AG20443 (cell line): ENCODE measurements around the gene KLHL9.
A peak's percentile ranks its signal among the peaks of the same experiment; 100 is the strongest.

Experiments
- DNase-seq: peaks from one replicate; pipeline ENCODE4 v3.0.0; 2012; ENCODE audit warnings: low spot score, mixed read lengths

The KLHL9 gene

DNA sequence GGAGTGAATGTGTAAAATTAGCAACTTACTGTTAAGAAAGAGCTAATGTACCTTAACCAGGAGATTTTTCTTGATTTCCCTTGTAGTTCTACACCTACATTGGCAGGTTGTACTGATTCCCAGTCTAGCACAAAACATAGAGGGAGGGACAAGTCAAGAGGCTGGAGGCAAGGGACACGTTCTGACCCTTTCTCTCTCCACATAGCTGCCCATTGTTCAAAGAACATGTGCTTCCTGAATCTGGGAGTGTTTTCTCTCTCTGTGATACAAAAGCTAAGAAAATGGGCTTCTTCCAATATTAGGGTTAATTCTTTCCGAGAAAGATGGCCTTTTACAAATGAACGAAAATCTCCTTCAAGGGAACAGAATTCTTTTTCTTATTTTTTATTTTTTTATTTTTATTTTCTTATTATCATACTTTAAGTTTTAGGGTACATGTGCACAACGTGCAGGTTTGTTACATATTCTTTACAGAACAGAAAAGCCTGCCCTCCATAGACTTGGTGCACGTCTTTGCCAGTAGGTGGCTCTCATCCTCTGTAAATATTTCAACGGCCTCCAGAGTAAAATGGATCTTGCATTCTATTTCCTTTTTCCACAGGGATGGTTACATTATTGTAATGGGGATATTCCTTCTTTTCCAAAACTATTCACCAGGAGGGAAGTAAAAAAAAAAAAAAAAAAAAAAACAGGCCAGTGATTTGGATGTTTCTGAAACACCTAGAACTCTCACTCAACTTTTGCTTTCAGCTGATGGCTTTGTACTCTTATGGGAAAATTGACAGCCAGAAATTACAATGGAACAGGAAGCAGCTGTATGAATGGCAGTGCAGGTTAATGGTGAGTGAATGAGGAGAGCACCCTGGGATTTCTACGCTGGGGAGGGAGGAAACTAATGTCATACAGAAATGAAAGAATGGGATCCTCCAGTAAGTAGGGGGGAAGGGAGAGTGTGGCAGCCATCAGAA lies 17.0 kb downstream of the KLHL9 start:
- DNase-seq = peak; percentile 58

DNA sequence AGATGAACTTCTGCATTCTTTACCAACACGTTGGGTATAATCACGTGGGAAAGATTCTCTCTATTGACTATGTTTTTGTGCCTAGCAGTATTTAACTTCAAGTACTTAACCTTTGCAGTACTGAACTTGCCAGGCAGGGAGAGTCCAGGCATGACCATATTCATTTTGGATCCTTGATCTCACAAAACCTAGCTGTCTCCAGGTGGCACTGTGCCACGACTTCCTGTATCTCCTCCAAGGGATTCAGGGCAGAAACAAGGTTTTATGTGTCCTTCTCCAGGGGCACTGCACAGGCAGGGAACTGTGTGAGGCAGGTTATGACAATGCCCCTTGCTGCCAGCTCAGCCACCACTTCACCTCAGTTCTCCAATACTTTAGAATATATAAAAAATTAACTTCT lies 18.3 kb downstream of the KLHL9 start:
- no peak for DNase-seq

DNA sequence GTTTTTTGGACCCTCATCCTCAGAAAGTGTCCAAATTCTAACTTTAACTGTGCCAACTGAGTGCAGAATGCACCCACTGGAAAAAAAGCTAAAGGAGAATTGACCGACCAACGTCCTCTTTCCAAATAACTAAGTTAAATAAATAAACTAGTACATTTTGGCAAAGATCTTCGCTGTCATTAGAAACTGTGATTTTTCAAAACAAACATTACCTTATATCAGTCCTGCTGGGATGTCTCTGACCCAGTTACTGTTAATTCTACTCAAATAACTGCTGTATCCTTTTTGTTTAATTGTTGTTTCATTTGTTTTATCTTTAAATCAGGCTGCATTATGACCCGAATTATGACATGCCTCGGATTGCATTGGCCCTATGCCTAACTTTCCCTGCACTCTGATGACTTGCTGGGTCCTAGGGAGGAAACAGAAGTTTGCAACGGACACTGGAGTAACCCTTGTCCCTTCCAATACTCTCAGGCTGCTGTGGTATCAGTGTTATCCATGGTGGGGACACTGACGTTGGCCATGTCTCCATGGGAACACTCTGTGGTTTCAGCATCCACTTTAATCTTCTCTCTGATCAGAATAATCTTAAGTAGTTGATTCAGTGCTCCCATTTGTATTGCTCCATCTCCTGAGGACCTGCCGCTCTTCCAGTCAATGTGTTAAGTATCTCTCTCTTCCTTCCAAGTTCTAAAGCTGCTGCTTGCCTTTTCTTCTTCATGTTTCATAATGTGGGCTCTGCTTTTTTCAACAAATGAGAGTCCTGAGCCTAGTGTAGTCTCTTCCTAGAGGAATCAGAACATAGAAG lies 19.0 kb downstream of the KLHL9 start:
- no peak for DNase-seq

DNA sequence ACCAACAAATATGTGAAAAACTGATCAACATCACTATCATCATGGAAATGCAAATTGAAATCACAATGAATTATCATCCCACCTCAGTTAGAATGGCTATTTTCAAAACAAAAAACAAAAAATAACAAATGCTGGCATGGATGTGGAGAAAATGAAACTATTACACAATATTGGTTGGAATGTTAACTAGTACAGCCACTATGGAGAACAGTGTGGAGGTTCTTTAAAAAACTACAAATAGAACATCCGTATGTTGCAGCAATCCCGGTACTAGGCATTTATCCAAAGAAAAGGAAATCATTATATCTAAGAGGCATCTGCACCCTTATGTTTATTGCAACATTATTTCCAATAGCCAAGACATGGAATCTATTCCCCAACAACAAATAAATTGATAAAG lies 21.1 kb downstream of the KLHL9 start:
- DNase-seq = no peak

DNA sequence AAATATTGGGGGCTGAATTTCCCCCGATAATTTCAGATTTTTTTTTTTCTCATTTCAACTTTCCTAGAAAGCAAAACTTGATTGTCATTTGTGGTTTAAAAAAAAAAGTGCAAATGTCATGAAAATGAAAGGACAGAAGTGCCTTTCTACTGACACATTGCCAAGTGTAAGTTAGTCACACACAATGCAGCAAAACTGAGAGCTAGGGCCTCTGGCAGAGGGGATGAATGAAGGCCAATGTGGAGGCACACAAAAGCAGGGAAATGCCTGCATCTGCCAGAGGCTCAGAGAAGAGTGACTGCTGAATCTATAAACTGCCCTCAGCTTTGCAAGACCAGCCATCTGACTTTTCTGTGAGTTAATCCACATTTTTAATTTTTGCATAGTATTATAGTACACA lies 23.3 kb downstream of the KLHL9 start:
- DNase-seq = no peak

DNA sequence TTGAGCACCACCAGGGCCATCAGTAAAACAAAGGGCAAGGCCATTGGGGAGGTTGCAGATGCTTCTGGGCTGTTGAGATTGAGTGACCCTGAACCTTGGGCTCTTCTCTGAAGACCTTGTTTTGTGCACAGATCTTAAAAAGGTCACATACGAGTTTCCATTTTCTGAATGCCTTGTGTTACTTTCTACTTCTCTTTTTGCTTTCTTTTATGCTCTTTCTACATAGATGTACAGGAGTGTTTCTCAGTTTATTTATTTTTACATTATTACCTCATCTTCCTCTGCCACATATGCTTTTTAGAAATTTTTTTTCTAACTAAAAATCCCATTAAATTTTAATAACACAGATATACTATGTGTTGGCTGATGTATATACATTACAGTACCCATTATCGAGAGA lies 30.0 kb downstream of the KLHL9 start, which contains the start of gene IFNA5:
TSS of gene IFNA5 (minus strand) at position 101 of the 400 bp plus-strand sequence. CDS start at position 44, 57 bp downstream.
- DNase-seq = no peak

DNA sequence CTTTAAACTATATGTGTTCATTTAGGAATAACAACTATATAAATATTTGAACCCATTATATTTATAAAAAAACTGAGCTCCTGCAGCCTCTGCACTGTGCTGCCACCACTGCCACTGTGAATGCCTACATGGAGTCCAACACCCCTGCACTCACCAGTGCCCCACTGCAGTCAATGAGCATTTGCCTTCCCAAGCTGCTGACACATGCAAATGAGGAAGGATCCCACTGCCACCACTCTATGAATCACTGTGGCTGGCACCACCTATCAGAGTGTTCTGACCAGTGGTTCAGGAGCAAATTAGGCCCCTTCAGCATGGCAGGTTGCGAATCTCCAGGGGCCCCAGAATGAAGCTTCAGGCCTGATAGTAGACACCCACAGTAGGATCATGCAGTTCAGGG lies 39.2 kb downstream of the KLHL9 start:
- no peak for DNase-seq

DNA sequence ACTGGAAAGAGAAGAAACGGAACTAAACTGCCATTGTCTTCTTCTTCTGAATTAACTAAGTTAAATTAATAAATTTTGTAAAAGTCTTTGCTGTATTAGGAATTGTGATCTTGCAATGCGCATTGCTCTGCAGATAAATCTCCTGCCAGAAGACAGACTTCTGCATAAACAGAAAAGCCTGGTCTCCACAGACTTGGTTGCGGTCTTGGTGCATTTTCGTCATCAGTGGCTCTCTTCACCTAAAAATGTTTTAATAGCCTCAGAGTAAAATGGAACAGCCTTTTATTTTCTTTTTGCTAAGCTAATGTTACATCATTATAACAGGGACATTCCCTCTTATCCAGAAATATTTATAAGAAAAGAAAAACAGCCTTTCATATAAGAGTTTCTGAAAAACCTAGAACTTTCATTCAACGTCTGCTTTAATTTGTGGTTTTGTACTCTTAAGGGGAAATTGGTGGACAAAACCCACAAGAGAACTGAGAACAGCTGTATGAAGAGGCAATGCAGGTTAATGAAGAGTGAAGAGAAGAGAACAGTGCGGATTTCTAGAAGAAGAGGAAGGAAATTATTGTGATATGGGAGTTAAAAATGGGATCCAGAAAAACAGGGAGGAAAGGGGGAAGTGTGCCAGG lies 40.2 kb downstream of the KLHL9 start:
- DNase-seq = no peak

DNA sequence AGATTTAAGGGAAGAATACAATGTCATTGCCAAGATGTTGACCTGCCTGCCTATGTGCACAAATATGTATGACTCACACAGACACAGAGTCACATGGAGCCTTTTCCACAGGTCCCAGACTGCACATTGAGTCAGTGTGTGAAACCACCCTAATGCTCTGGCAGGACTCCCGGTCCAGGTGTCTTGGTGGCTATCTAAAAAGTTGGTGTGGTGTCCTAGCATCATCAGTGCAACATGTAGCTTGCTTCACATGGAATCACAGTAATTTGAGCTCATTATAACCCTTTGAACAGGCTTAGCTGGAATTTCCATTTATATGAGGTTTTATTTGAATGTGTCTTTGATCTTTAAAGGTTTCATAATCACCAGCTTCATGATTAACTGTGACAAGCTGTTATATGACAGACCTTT lies 40.8 kb downstream of the KLHL9 start:
- no peak for DNase-seq

DNA sequence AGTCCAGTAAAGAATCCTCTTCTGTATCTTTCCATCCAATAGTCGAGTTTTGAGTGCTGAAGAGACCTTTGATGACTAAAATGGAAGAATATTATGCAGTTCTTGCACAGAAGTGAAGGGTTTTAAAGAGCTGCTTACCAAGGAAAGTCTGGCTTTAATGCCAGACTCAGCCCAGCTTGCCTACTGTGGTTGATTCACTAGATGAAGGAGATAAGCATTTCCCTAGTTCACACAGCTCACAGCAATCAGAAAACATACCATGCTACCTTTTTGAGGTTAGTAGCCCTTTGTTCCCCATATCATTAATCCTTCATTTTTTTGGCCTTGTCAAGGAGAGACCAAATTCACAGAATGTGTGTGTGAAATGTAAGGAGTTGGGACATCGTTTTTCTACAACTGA lies 45.4 kb downstream of the KLHL9 start:
- no peak for DNase-seq

DNA sequence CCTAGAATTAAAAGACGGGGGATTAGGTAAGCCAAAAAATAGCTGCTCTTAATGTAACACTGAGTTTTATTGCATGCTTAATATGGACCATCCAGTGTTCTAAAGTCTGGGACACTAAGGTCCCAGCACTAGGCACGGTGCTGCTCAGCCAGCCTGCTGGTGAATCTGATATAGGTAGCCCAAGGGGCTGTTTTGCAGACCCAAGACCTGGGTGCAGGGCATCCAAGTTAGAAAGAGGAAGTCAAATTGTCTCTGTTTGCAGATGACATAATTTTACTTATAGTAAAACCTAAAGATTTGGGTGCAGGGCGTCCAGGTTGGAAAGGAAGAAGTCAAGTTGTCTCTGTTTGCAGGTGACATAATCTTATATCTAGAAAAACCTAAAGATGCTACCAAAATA lies 47.9 kb downstream of the KLHL9 start:
- DNase-seq = no peak

DNA sequence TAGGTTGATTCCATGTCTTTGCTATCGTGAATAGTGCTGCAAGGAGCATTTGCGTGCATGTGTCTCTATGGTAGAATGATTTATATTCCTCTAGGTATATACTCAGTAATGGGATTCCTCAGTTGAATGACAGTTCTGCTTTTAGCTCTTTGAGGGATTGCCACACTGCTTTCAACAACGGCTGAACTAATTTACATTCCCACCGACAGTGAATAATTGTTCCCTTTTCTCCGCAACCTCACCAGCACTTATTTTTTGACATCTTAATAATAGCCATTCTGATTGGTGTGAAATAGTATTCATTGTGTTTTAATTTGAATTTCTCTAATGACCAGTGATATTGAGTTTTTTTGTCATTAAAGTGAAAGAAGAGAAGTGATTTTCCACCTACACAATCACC lies 48.5 kb downstream of the KLHL9 start:
- DNase-seq = no peak

DNA sequence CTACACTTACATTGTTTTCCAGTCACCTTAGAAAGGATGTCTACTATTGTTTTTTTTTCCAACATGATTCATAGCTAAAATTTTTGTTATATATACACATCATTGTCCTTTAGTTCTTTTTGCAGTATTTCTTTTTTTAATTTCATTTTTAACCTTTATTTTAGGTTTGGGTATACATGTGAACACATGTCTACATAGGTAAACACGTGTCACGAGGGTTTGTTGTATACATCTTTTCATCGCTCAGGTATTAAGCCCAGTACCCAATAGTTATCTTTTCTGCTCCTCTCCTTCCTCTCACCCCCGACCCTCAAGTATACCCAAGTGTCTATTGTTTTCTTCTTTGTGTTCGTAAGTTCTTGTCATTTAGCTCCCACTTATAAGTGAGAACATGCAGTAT lies 49.1 kb downstream of the KLHL9 start:
- DNase-seq = no peak

DNA sequence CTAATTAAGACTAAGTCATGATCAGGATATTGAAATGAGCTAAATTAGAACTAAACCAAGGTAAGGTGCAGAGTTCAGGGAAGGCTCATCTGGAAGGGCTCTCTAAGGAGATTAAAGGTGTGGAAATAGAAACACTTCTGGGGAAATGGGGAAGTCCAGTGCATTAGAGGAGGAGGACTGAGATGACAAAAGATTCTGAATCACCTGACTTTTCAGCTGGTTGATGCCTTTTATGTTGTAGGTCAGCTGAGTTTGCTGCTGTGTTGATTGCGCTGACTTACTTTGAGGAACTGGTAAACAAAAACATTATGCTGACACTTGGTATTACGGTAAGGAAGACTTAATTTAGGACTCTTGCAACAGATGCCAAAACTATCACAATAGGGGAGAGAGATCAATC lies 53.9 kb downstream of the KLHL9 start:
- DNase-seq = no peak
